B cell (primary cell): ENCODE results near the gene CD53. TPM values are rescaled to one million over a fixed set of nuclear protein-coding genes. Genes with fewer than 3 reads are reported as not detected.
A peak's percentile ranks its signal among the peaks of the same experiment; 100 is the strongest.

Experiments
- ATAC-seq: fragments of 200-7000 bp; cut with Tn5 transposase; one replicate; pipeline ENCODE4 v1.10.0; 2021; ENCODE audit warnings: low read depth, mild to moderate bottlenecking, moderate number of reproducible peaks, moderate library complexity
- CTCF ChIA-PET: fragments of 350-600 bp; sonication (Branson Sonifier 250); formaldehyde crosslinking; loops from one replicate; lab custom pipeline; 2021; ENCODE audit warnings: antibody characterized with exemption, inconsistent platforms; lab: Charles Lee
- POLR2A ChIA-PET: fragments of 350-600 bp; sonication (Branson Sonifier 250); formaldehyde crosslinking; loops from one replicate; lab custom pipeline; 2021; ENCODE audit warnings: antibody characterized with exemption; lab: Charles Lee
- DNase-seq: peaks from one replicate; pipeline ENCODE4 v3.0.0; 2013
- H2AFZ ChIP-seq: 2 replicates; pipeline ENCODE4 v1.6.1; 2012; ENCODE audit warnings: mild to moderate bottlenecking, low read depth, low read length; ENCODE audit not compliant: insufficient read depth, poor library complexity, severe bottlenecking
- H3K27ac ChIP-seq, 2 donors: 1 replicate in 1 of 2; 2 replicates in 1 of 2; pipeline ENCODE4 v1.5.1; 2012 to 2013; ENCODE audit warnings: low read length in 2 of 2, mild to moderate bottlenecking in 2 of 2, moderate library complexity in 1 of 2
- H3K27me3 ChIP-seq, 4 experiments: fragments of 200-600 bp in 1 of 4; sonication (generic) in 1 of 4; replicated peaks in 1 of 4; 1 replicate in 2 of 4; 2 replicates in 2 of 4; pipeline versions ENCODE4 v1.6.1 to v1.7.0; 2013 to 2016; ENCODE audit warnings: low read length in 3 of 4, mild to moderate bottlenecking in 2 of 4, mixed read lengths in 1 of 4, moderate library complexity in 1 of 4; ENCODE audit not compliant: insufficient read depth in 4 of 4, control insufficient read depth in 3 of 4; ENCODE audit errors: control extremely low read depth in 1 of 4
- H3K36me3 ChIP-seq, 2 experiments: replicated peaks in 1 of 2; 1 replicate in 1 of 2; 2 replicates in 1 of 2; pipeline versions ENCODE4 v1.6.1 to v1.7.1; 2013; ENCODE audit warnings: low read length in 1 of 2; ENCODE audit not compliant: insufficient read depth in 2 of 2, control insufficient read depth in 1 of 2; ENCODE audit errors: control extremely low read depth in 1 of 2, extremely low read depth in 1 of 2
- H3K4me1 ChIP-seq, 2 donors: fragments of 200-600 bp in 1 of 2; sonication (generic) in 1 of 2; 1 replicate in 1 of 2; 2 replicates in 1 of 2; pipeline versions ENCODE4 v1.5.1 to v1.6.1; 2013 to 2017; ENCODE audit warnings: low read length in 2 of 2; ENCODE audit not compliant: control insufficient read depth in 2 of 2, insufficient read depth in 2 of 2
- H3K4me2 ChIP-seq: replicated peaks from 2 replicates; pipeline ENCODE3; 2012; ENCODE audit warnings: mild to moderate bottlenecking, low read depth, low read length; ENCODE audit not compliant: poor library complexity, severe bottlenecking
- H3K4me3 ChIP-seq, 5 experiments: fragments of 200-600 bp in 1 of 5; sonication (generic) in 1 of 5; 1 replicate in 3 of 5; 2 replicates in 2 of 5; pipeline versions ENCODE4 v1.5.1 to v1.7.0; 2011 to 2016; ENCODE audit warnings: low read length in 4 of 5, mild to moderate bottlenecking in 4 of 5, low read depth in 2 of 5, control low read depth in 1 of 5, moderate library complexity in 1 of 5; ENCODE audit not compliant: insufficient read depth in 1 of 5; ENCODE audit errors: control extremely low read depth in 1 of 5, extremely low read depth in 1 of 5
- H3K79me2 ChIP-seq: fragments of 200-600 bp; sonication (generic); one replicate; pipeline ENCODE4 v1.6.0; 2016; ENCODE audit warnings: low read length; ENCODE audit not compliant: control insufficient read depth, insufficient read depth
- H3K9ac ChIP-seq: fragments of 200-600 bp; sonication (generic); 2 replicates; pipeline ENCODE4 v1.6.1; 2017; ENCODE audit warnings: mild to moderate bottlenecking, low read length, moderate library complexity
- H3K9me3 ChIP-seq, 3 donors: one replicate each; pipeline versions ENCODE4 v1.6.1 to v1.7.1; 2013; ENCODE audit warnings: low read length in 2 of 3; ENCODE audit not compliant: control insufficient read depth in 2 of 3, insufficient read depth in 1 of 3; ENCODE audit errors: control extremely low read depth in 1 of 3
- H4K20me1 ChIP-seq: 2 replicates; pipeline ENCODE4 v1.6.0; 2012; ENCODE audit warnings: mild to moderate bottlenecking, low read length; ENCODE audit not compliant: insufficient read depth, control insufficient read depth, poor library complexity, severe bottlenecking
- H3K27ac Mint-ChIP-seq: one replicate; pipeline ENCODE4 v1.8.0; 2021; ENCODE audit warnings: mixed read lengths
- H3K27me3 Mint-ChIP-seq: one replicate; pipeline ENCODE4 v1.8.0; 2021; ENCODE audit warnings: mixed read lengths
- H3K4me1 Mint-ChIP-seq: one replicate; pipeline ENCODE4 v1.8.0; 2021; ENCODE audit warnings: mixed read lengths
- H3K4me3 Mint-ChIP-seq: one replicate; pipeline ENCODE4 v1.8.0; 2021; ENCODE audit warnings: mixed read lengths
- H3K9me3 Mint-ChIP-seq: one replicate; pipeline ENCODE4 v1.8.0; 2022; ENCODE audit warnings: mixed read lengths; ENCODE audit not compliant: insufficient read depth
- EZH2 ChIP-seq: IDR thresholded peaks from 2 replicates; pipeline ENCODE4 v1.6.1; 2012; ENCODE audit warnings: borderline replicate concordance, low read depth, mild to moderate bottlenecking, moderate library complexity, low read length; ENCODE audit not compliant: insufficient read depth, poor library complexity, severe bottlenecking
- WGBS: methylation state at CpG from one replicate; pipeline ENCODE4 v1.1.5; 2013; ENCODE audit warnings: missing lambda C conversion rate; ENCODE audit not compliant: insufficient coverage; 5-methylcytosine and 5-hydroxymethylcytosine counted together
- intact Hi-C: fragments of 100-400 bp; cut with micrococcal nuclease; formaldehyde crosslinking; loops from one replicate; pipeline ENCODE4 v1.10.0; 2022
- polyA plus RNA-seq: library from polyadenylated mRNA; depleted of rRNA; stranded (reverse); fragments of >200 nt; gene quantifications from 2 replicates; pipeline ENCODE4 v1.2.3, GENCODE V29; 2012
- total RNA-seq, 2 donors: library from RNA; stranded (reverse); fragments of 120-200 nt in 1 of 2; gene quantifications; 1 replicate in 1 of 2; 2 replicates in 1 of 2; pipeline versions ENCODE4 v1.2.3 to v1.2.4, GENCODE V29; 2013 to 2022
- TF ChIP-seq, protein P1 (sequence below): fragments of 200-600 bp; IDR thresholded peaks from one replicate; pipeline ENCODE4 v1.8.0; 2022; ENCODE audit warnings: antibody characterized with exemption, mild to moderate bottlenecking

CD53 gene
- total and polyA plus RNA-seq, 2 donors (not counting 1 experiment from before 2014, with no cell fraction given), result 490 to 1,010 TPM

DNA sequence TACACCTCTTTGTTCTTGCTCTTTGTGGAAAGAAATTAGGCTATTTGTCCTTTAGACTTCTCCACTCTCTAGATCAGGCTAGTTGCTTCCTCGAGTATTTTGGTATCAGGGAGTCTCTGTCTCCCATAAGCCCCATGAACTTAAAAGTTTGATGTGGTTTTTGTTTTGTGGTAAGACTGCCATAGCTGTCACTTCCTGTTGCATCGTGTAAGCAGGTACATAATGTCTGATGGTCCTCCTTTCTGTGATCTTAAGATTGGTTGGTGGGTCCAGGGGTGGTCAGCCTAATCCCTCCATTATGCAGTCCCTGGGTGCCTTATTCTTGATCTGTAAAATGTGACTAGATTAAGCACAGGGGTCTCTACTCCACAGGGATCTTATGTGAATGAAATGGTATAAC, 23.1 kb downstream of the CD53 start:
- intact Hi-C loops, result no loop called here
- no peak overlapping the region for H2AFZ ChIP-seq
- peak overlapping the region in 1 of 2 donors; percentile 66 for H3K27ac ChIP-seq
- Mint-ChIP-seq H3K9me3 (no peaks in the 10 kb centered on the region), H3K27ac (peak overlapping the region; percentile 68), H3K4me3 (peak overlapping the region; percentile 6), H3K27me3 (no peaks in the 10 kb centered on the region), H3K4me1 (peaks cover 77% of the 10 kb centered on the region)
- H3K4me1 ChIP-seq, result peaks cover 24 to 37% of the 10 kb centered on the region in 2 donors
- no peak overlapping the region for H3K4me2 ChIP-seq
- peaks cover 67% of the 10 kb centered on the region for H4K20me1 ChIP-seq
- ChIA-PET CTCF (no interaction called here), POLR2A (no interaction called here)
- ATAC-seq, result no peak
- peaks cover 49% of the 10 kb centered on the region for H3K79me2 ChIP-seq
- TF ChIP-seq, protein P1, sequence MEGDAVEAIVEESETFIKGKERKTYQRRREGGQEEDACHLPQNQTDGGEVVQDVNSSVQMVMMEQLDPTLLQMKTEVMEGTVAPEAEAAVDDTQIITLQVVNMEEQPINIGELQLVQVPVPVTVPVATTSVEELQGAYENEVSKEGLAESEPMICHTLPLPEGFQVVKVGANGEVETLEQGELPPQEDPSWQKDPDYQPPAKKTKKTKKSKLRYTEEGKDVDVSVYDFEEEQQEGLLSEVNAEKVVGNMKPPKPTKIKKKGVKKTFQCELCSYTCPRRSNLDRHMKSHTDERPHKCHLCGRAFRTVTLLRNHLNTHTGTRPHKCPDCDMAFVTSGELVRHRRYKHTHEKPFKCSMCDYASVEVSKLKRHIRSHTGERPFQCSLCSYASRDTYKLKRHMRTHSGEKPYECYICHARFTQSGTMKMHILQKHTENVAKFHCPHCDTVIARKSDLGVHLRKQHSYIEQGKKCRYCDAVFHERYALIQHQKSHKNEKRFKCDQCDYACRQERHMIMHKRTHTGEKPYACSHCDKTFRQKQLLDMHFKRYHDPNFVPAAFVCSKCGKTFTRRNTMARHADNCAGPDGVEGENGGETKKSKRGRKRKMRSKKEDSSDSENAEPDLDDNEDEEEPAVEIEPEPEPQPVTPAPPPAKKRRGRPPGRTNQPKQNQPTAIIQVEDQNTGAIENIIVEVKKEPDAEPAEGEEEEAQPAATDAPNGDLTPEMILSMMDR, result no peak
- no peak for TF ChIP-seq EZH2
- H3K4me3 ChIP-seq, result no peak overlapping the region
- no peak for DNase-seq
- no CpG with 5 or more reads among the region's 2 CpGs for WGBS
- H3K36me3 ChIP-seq, result peaks cover 11 to 97% of the 10 kb centered on the region in 2 experiments
- no peaks in the 10 kb centered on the region for H3K9me3 ChIP-seq
- no peaks in the 10 kb centered on the region for H3K27me3 ChIP-seq
- H3K9ac ChIP-seq, result no peak overlapping the region

GRCh38 chr1:110897681-110898080, 24.7 kb downstream of the CD53 start:
- ATAC-seq (no peak), DNase-seq (no peak)
- TF ChIP-seq, protein P1, result no peak
- no peak for TF ChIP-seq EZH2
- ChIA-PET CTCF (no interaction called here), POLR2A (no interaction called here)
- Histone ChIP-seq H4K20me1 (peaks cover 51% of the 10 kb centered on the region), H3K9me3 (no peaks in the 10 kb centered on the region), H3K27ac (peak overlapping the region in 1 of 2 donors; percentile 66), H3K79me2 (peaks cover 33% of the 10 kb centered on the region), H3K36me3 (peaks cover 9 to 81% of the 10 kb centered on the region in 2 experiments), H3K4me3 (no peak overlapping the region), H3K4me2 (no peak overlapping the region), H3K9ac (no peak overlapping the region), H2AFZ (no peak overlapping the region), H3K4me1 (peaks cover 20 to 26% of the 10 kb centered on the region in 2 donors), H3K27me3 (no peaks in the 10 kb centered on the region)
- no CpG with 5 or more reads among the region's 2 CpGs for WGBS
- intact Hi-C loops, result no loop called here
- Mint-ChIP-seq H3K4me3 (no peak overlapping the region), H3K27me3 (no peaks in the 10 kb centered on the region), H3K27ac (peak overlapping the region; percentile 62), H3K4me1 (peaks cover 67% of the 10 kb centered on the region), H3K9me3 (no peaks in the 10 kb centered on the region)
